HFFc6 (cell line): Measurements from ENCODE around the gene BTG1. TPM values are rescaled to one million over a fixed set of nuclear protein-coding genes. Genes with fewer than 3 reads are reported as not detected.

Experiments
- DNase-seq: peaks from one replicate; pipeline ENCODE4 v3.0.0-alpha.2; 2018
- H3K27ac Mint-ChIP-seq: 2 replicates; pipeline ENCODE4 v1.8.0; 2020; ENCODE audit warnings: mild to moderate bottlenecking, mixed read lengths
- H3K27me3 Mint-ChIP-seq: 2 replicates; pipeline ENCODE4 v1.8.0; 2021; ENCODE audit warnings: mild to moderate bottlenecking, moderate library complexity, mixed read lengths; ENCODE audit not compliant: insufficient read depth
- H3K36me3 Mint-ChIP-seq: 2 replicates; pipeline ENCODE4 v1.8.0; 2021; ENCODE audit warnings: low read depth, mixed read lengths
- H3K4me1 Mint-ChIP-seq: 2 replicates; pipeline ENCODE4 v1.8.0; 2020; ENCODE audit warnings: low read depth, mixed read lengths
- H3K4me3 Mint-ChIP-seq: 2 replicates; pipeline ENCODE4 v1.8.0; 2020; ENCODE audit warnings: mild to moderate bottlenecking, moderate library complexity, mixed read lengths
- H3K9me3 Mint-ChIP-seq: 2 replicates; pipeline ENCODE4 v1.8.0; 2020; ENCODE audit warnings: mild to moderate bottlenecking, mixed read lengths
- CTCF ChIP-seq: fragments of 200-600 bp; sonication (generic); IDR thresholded peaks from 2 replicates; pipeline ENCODE4 v1.5.0; 2021; ENCODE audit warnings: antibody characterized with exemption, mild to moderate bottlenecking
- total RNA-seq, 6 experiments: library from RNA; stranded (reverse); fragmentation: NEBNext Ultra II Directional; extraction: Animal tissue kit (Norgen Biotek cat#: 25700); gene quantifications; 2 replicates in 1 of 6; 3 replicates in 5 of 6; pipeline ENCODE4 v1.2.3, GENCODE V29; 2021

The BTG1 gene
- total RNA-seq, 6 experiments from 2014 or later = 38.7 to 49.9 (median 45.3) TPM

GRCh38 chr12:92162079-92162478 is 16.4 kb upstream of the BTG1 start:
- H3K9me3 Mint-ChIP-seq = no peaks in the 10 kb centered on the region
- no peak for DNase-seq
- no peak for TF ChIP-seq CTCF
- no peak overlapping the region for H3K4me3 Mint-ChIP-seq
- no peak overlapping the region for H3K27ac Mint-ChIP-seq
- no peaks in the 10 kb centered on the region for H3K36me3 Mint-ChIP-seq
- no peaks in the 10 kb centered on the region for H3K27me3 Mint-ChIP-seq
- H3K4me1 Mint-ChIP-seq = peaks cover 22% of the 10 kb centered on the region

DNA sequence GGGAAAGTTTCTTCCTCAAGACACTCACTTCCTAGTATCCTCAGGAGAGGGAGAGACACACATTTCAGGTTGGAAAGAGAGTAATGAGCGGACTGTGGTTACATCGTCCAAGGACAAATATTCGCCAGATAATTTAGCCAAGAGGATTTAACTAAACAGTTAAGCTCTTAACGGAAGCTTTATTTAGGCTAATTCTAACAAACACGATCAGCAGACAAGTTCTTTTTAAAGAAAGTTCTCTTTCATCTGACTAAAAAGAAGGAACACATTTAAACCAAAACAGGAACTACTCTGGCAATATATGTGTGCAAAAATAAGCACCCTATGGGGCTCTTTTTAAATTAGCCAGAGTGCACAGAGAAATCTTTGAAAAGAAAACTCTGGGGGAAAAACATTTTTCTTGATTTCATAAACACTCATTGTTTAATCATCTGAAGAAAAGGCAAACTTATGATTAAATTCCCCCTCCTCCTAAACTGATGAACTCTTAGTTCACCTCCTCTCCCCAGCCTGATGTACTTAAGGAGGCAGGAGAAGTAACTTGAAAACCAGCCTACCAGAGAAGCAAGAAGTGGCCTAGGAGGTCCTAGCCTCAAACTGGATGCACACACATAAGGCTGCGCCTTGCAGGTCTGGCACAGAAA is 13.3 kb upstream of the BTG1 start:
- Mint-ChIP-seq H3K9me3 (no peaks in the 10 kb centered on the region), H3K4me3 (no peak overlapping the region), H3K27me3 (no peaks in the 10 kb centered on the region), H3K27ac (no peak overlapping the region), H3K4me1 (peaks cover 22% of the 10 kb centered on the region), H3K36me3 (no peaks in the 10 kb centered on the region)
- DNase-seq = no peak
- no peak for TF ChIP-seq CTCF

- Mint-ChIP-seq H3K4me1 (peaks cover 15% of the 10 kb centered on the region), H3K4me3 (no peak overlapping the region), H3K36me3 (no peaks in the 10 kb centered on the region), H3K9me3 (no peaks in the 10 kb centered on the region), H3K27me3 (no peaks in the 10 kb centered on the region), H3K27ac (no peak overlapping the region)
- DNase-seq = no peak
- TF ChIP-seq CTCF = no peak
Measured at GRCh38 chr12:92156704-92157395, 11.2 kb upstream of the BTG1 start.

GRCh38 chr12:92156139-92156538 is 10.5 kb upstream of the BTG1 start:
- Mint-ChIP-seq H3K27ac (no peak overlapping the region), H3K9me3 (no peaks in the 10 kb centered on the region), H3K27me3 (no peaks in the 10 kb centered on the region), H3K4me3 (no peak overlapping the region), H3K4me1 (peaks cover 8% of the 10 kb centered on the region), H3K36me3 (no peaks in the 10 kb centered on the region)
- no peak for TF ChIP-seq CTCF
- DNase-seq = no peak

DNA sequence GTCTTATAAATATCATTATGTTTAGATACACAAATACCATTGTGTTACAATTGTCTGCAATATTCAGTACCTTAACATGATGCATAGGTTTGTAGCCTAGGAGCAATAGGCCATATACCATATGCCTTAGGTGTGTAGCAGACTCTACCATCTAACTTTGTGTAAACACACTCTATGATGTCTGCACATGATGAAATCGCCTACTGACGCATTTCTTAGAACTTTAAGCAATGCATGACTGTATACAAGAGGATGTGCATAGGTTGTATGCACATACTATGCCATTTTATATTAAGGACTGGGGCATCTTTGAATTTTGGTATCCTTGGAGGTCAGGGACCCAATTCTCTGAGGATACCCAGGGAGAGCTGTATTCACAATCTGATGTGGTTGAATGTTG is 10.1 kb upstream of the BTG1 start:
- H3K27me3 Mint-ChIP-seq = no peaks in the 10 kb centered on the region
- no peaks in the 10 kb centered on the region for H3K36me3 Mint-ChIP-seq
- no peak overlapping the region for H3K27ac Mint-ChIP-seq
- no peaks in the 10 kb centered on the region for H3K9me3 Mint-ChIP-seq
- DNase-seq = no peak
- H3K4me1 Mint-ChIP-seq = peaks cover 4% of the 10 kb centered on the region
- TF ChIP-seq CTCF = no peak
- no peak overlapping the region for H3K4me3 Mint-ChIP-seq
